GM19025 (cell line): ENCODE data around the gene LENEP.
A peak's percentile ranks its signal among the peaks of the same experiment; 100 is the strongest.

Experiments
- ATAC-seq: cut with Tn5 transposase; IDR thresholded peaks from one replicate; pipeline ENCODE4 v1.9.1; 2021; ENCODE audit warnings: mild to moderate bottlenecking, low read depth, moderate library complexity; ENCODE audit not compliant: unreplicated experiment

Gene LENEP

DNA sequence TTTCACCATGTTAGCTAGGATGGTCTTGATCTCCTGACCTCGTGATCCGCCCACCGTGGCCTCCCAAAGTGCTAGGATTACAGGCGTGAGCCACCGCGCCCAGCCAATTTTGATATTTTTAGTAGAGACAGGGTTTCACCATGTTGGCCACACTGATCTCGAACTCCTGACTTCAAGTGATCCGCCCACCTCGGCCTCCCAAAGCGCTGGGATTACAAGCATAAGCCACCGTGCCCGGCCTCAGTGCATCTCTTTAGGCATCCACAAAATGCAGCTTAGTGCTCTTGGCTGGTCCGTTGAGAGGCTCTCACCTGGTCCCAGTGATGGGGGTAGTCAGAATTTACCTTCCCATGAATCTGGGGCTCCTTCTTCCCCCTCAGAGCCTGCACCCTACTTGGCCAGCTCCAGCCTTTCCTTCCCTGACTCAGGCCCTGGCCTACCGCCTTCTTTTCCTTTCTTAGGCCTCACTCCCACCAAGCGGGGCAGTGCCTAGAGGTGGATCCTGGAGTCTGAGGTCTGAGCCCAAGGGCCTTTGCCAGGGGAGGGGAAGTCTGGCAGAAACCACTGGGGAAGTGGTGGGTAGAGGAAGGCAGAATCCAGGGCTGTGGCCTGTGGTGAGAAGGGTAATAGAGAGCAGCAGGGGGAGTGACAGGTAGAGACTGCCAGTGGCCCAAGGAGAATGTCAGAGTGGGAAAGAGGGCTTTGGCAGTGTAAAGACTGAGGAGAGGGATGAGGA, 3.7 kb downstream of the LENEP start:
- no peak for ATAC-seq

DNA sequence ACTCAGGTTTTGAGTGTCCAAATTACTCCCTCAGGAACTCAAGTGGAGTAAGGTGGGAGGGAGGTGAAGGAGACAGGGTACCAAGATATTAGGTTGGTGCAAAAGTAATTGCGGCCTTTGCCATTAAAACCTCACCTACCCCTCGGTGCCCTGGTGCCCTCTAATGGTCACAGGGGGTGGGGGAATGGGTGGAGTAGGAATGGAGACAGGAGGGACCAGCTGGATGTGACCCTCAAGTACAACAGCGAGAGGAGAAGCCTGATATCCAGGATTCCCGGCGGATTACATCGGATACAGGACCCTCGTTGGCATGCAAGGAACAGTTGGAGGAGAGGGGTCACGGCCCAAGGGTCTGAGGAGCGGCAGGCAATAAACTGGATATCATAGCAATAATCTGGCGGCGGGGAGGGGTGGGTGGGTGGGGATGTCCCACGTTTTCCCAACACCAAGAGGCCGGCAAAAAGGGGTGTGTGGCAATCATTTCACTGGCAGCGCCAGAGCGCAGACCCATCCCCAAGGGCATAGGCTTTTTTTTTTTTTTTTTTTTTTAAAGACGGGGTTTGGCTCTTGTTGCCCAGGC, 4.9 kb downstream of the LENEP start:
- no peak for ATAC-seq

GRCh38 chr1:154998818-154999570, 5.6 kb downstream of the LENEP start:
- ATAC-seq = no peak

DNA sequence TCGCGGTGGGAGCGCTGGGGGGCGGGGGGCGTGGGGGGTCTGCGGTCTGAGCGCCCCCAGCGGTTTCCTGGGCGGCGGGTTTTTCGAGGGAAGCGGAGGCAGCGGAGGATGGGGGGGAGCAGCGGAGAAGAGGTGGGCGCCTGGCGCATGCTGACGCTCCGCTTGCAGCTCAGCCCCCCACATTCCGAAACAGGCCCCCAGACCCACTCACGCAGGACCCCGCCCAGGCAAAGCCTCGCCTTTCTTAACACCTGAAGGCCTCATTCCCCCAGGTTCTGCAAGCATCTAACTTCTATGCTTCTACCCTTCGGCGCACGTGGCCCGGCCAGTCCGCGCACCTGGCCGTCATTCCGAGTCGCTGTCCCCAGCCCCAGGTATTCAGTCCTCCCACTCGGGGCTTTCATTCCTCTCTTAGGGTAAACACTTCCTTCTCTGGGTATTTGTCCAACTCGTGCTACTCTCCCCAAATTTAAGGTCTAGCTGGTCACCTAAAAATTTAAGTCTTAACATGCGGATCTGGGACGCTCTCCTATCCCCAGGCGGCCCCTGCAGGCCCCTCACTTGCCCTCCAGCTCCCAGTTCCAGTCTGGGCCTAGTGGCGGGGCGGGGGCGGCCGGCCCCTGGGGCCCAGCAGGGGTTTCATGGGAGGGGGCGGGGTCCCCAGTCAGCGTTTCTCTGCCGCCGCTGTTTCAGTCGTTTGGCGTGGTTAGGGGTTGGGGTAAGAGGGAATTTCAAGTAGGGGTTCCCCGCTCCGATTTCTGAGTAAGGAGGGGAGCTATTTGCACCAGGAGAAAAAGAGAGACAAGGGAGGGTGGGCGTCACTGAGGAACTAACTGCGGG, 6.4 kb downstream of the LENEP start:
- ATAC-seq = no peak

DNA sequence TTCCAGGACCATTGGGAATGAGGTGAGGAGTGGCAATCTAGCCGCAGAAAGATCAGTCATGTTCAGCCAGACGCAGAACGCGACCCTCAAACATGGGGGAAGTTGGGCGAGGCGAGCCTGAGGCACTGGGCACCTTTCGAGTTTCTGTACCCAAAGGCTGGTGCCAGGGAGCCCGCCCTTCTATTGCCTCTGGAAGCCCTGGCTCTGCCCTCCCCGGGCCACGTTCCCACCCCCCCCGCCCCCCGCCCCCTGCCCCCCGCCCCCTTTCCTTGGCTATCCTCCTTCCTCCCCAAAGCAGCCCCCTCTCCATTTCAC, 7.0 kb downstream of the LENEP start:
- ATAC-seq = no peak

DNA sequence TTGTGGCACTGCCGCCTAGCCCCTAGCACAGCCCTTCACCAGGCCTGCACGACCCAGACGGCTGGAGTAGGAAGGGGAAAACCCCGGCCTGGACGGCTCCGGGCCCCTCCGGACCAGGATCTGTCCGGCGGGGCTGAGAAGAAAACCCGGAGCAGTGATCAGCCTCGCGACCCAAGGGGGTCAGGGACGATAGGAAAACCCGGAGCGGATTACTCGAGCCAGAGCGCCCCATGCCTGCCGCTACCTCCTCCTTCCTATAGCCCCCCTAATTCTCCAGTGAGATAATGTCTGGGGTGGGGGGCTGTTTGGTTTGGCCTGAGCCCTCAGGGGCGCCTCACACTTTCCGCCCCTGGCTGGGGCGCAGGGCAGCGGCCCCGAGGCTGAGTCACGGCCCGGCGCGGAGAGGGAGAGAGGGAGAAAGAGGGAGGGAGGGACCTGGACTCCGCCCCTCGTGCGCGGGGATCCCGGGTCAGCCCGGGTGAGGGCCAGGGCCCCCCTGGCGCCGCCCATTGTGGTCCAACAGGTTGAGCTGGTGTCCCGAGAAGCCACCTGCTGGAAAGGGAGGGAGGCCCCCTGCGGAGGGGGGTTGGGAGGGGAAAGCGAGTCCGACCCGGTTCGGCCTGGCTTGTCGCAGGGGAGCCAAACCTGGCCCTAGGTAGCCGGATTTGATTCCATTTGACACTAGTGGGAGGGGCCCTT, 7.5 kb downstream of the LENEP start:
- ATAC-seq = peak; percentile 31

GRCh38 chr1:155001425-155001674, 8.0 kb downstream of the LENEP start:
- no peak for ATAC-seq

DNA sequence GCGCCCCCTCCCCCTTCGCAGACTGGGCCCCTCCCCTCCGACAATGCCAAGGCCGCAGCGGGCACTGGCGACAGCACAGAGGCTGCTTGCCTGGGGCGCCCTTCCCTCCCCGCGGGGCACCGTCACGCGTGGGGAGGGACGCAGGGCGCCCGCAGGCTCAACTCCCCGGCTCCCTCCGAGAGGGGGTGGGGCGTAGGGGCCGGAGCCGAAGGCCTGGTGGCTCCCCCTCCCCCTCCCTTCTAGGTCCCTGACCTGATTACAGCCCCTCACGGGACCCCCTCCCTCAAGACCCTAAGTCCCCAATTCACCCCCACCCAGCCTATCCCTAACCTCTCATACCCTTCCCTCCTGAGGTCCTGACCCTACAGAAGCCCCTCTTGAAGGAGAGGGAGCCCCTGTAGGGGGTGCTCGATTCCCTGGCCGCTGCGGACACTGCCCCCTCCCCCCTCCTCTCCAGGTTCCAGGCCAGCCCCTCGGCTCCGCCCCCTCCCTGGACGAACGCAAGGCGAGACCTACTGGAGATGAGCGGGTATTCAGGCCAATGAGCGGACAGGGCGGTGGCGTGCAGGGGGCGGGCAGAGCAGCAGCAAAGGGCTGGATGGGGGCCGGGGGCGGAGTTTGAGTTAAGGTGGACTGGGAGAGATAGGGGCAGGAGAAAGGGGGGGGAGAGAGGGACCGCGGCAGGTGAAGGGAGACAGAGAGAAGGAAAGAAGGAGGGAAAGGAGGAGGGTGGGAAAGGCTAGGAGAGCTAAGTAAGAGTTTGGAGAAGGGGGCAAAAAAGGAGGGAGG, 8.5 kb downstream of the LENEP start:
- ATAC-seq = peak; percentile 54

GRCh38 chr1:155002464-155003226, 9.3 kb downstream of the LENEP start, which contains the start of gene ZBTB7B:
ZBTB7B (plus strand) TSS chr1:155002802; CDS start chr1:155014661, 11,859 bp downstream.
- ATAC-seq = no peak

DNA sequence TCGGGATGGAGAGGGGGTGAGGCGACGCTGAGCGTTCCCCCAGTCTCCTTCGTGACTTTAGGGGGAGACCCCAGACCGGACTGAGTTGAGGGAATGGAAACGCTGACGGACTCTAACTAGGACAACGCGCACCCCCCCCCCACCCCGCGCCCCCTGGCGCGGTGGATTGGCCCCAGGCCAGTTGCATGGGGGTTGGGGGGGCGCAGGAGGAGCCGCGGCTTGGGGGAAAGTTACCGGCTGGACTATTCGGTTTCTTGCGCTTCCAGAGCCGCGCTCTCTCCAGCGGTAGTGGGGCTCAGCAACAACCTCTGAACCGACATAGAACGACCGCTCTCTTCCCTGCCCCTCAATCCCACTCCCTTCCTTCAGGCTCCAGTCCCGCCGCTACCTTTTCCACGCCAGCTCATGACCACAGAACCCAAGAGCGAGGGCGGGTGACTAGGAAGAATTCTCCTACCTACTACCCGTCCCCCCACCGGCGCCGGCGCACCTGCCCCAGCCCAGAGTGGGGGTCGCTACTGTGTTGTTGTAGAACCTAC, 9.9 kb downstream of the LENEP start:
- ATAC-seq = no peak

GRCh38 chr1:155003766-155004351, 10.5 kb downstream of the LENEP start:
- ATAC-seq = no peak

GRCh38 chr1:155004352-155005075, 11.1 kb downstream of the LENEP start:
- no peak for ATAC-seq

DNA sequence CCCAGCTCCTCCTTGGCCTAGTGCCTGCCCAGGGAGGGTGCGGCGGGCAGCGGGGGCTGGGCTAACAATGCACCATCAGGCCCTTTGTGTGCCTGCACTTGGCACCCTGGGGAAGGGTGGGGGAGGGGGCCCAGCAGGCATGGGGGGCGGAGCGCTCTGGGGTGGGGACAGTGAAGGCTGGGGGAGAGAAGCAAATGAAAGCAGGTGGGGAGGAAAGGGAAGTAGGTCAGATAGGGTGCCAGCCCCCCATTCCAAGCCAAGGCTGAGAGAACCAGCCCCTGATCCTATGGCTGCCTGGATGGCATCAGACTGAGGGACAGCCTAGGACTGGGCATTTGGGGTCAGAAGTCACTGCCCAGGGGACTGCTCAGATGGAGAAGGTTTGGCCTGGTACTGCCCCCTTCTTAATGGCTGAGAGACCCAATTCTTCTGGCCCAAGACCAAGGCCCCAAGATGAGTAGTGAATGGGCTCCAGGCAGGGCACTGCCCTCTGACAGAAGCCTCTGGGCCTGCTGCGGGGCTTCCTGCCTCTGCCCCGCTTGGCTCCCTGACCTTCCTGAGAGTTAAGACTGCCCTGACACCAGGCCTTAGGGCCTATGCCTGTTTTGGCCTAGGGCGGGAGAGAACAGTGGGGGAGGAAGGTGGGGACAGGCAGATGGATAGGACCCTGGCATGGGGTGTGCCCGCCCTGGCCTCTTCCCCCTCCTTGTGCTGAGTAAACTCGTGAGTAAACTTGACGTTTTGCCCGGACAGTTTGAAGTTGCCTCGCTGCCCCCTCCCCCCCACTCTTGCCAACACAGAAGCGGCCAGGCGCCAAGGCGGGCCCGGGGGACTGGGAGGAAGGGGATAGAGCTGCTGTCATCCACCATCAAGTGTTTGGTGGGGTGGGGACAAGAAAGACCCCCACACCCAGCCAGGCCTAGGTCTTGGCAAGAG, 12.0 kb downstream of the LENEP start:
- no peak for ATAC-seq

GRCh38 chr1:155006601-155007101, 13.3 kb downstream of the LENEP start:
- ATAC-seq = no peak

DNA sequence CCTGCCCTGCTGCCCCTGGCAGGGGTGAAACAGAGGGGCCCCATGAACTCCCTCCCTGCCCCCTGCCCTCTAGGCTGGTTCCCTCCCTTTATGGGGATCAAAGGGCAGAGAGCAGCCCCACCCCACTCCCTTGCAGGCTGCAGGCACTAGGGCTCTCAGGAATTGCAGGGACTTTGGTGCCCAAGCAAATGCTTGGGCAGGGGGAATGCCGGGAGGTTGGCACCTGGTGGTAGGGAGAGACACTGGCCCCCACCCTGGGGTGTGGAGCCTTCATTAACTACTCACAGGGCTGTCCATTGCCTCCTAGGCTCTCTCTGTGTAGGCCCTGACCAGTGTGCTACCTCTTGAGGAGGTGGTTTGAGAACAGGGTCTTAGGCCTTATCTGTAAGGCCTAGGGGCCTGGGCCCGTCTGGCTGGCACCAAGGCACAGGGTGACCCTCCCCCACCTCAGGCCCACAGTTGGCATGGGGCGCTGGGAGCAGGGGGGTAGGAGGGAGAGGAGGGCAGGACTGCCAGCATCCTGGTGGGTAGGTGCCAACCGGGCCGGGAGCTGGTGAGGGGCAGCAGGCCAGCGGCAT, 14.0 kb downstream of the LENEP start:
- no peak for ATAC-seq
